NB4 (cell line): Measurements from ENCODE around the gene B4GAT1.

Experiments used
- MYC ChIP-seq: IDR thresholded peaks from 2 replicates; pipeline ENCODE4 v1.6.1; 2011; ENCODE audit warnings: low read depth, low read length
- POLR2A ChIP-seq: IDR thresholded peaks from 2 replicates; pipeline ENCODE4 v1.6.1; 2011; ENCODE audit warnings: mild to moderate bottlenecking; ENCODE audit not compliant: insufficient read length; ENCODE audit errors: extremely low read depth
- TF ChIP-seq, protein P1 (sequence below): IDR thresholded peaks from one replicate; pipeline ENCODE4 v1.5.1; 2012; ENCODE audit warnings: low read depth, low read length

DNA sequence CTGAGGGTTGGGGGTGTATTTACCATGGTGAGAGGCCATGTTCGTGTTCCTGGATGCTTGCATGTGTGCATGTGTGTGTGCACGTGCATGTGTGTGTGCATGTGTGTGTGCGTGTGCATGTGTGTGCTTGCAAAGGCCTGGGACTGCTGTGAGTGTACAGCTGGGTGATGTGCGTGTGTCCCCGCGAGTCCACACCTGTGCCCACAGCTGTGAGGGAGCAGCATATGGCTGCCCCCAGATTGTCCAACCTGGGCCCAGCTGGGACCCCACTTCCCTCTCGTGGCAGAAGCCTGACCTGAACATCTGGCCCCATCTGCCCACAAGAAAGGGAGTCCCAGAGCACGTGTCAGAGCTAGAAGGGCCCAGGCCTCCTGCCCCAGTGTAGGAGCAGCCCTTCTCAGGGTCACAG, 22.2 kb downstream of the B4GAT1 start:
- TF ChIP-seq, protein P1, sequence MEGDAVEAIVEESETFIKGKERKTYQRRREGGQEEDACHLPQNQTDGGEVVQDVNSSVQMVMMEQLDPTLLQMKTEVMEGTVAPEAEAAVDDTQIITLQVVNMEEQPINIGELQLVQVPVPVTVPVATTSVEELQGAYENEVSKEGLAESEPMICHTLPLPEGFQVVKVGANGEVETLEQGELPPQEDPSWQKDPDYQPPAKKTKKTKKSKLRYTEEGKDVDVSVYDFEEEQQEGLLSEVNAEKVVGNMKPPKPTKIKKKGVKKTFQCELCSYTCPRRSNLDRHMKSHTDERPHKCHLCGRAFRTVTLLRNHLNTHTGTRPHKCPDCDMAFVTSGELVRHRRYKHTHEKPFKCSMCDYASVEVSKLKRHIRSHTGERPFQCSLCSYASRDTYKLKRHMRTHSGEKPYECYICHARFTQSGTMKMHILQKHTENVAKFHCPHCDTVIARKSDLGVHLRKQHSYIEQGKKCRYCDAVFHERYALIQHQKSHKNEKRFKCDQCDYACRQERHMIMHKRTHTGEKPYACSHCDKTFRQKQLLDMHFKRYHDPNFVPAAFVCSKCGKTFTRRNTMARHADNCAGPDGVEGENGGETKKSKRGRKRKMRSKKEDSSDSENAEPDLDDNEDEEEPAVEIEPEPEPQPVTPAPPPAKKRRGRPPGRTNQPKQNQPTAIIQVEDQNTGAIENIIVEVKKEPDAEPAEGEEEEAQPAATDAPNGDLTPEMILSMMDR = no peak
- TF ChIP-seq POLR2A = no peak
- no peak for TF ChIP-seq MYC
